Measurements from ENCODE around the gene SPTLC1. TPM values are rescaled to one million over a fixed set of nuclear protein-coding genes. Genes with fewer than 3 reads are reported as not detected.

SPTLC1 gene, protein sequence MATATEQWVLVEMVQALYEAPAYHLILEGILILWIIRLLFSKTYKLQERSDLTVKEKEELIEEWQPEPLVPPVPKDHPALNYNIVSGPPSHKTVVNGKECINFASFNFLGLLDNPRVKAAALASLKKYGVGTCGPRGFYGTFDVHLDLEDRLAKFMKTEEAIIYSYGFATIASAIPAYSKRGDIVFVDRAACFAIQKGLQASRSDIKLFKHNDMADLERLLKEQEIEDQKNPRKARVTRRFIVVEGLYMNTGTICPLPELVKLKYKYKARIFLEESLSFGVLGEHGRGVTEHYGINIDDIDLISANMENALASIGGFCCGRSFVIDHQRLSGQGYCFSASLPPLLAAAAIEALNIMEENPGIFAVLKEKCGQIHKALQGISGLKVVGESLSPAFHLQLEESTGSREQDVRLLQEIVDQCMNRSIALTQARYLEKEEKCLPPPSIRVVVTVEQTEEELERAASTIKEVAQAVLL
- total RNA-seq = 100 to 1,000 TPM in 3 of 4 donors, 10 to 100 TPM in 1; 36.7 to 160 (median 112) TPM

DNA sequence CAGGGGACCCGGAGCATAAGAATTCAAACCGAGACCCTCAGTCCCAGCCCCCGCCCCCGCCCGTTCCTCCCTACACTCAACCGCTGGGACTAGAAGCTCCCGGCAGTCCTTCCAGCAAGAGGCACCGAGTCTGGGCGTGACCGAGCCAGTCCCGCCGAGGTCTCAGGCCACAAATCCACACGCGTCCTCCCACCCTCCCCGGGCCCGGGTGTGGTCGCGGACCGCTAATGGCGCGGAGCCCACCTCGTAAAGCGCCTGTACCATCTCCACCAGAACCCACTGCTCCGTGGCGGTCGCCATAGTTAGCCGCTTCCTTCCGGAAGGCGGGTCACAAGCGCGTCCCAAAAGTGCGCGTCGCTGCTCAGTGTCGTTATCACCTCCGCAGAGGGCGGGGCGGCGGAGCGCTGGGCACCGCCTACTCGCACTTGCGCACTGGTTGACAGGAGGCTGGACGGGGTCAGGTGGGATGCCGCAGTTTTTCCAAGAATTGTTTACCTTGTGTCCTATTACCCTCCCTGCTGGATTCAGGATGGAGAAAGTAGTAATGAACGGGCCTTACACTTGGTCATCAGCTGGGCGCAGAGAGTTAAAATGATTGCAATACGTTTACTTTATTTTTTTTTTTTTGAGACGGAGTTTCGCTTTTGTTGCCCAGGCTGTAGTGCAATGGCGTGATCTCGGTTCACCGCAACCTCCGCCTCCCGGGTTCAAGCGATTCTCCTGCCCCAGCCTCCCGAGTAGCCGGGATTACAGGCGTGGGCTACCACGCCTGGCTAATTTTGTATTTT lies at the start of gene SPTLC1:
Gene SPTLC1 (minus strand): TSS at position 343 of the 788 bp plus-strand sequence. CDS start 43 bp downstream, at position 300.
- WGBS, 2 donors (ENCODE audit: low coverage in 1 of 2) = 0 to 1% methylated on average over 13 to 40 of the region's 60 CpGs
- peak within 1 kb of the TSS; percentile 76 to 91 (median 86) for H3K4me3 ChIP-seq
- H3K27me3 ChIP-seq = no peaks in the 10 kb centered on the region
- peak; percentile 96 for DNase-seq
- H3K27ac ChIP-seq = peak within 1 kb of the TSS; percentile 90 to 96 (median 92)
- in situ Hi-C loops (cut with MboI; ENCODE audit: low pct_ligation_motif_present in 1 of 4, low pct_unique_long_range_greater_than_20kb in 1 of 4, low sequenced_read_pairs in 3 of 4) (no loop called here), intact Hi-C loops (cut with DNase I; ENCODE audit: low total_unique reads) (no loop called here)
- H3K9me3 ChIP-seq = no peaks in the 10 kb centered on the region
- no peak for TF ChIP-seq EP300 (IDR thresholded peaks at IDR 0.05; ENCODE audit: low read depth)
- TF ChIP-seq POLR2A (IDR thresholded peaks at IDR 0.05) = peak; percentile 96
- TF ChIP-seq POLR2AphosphoS5 (IDR thresholded peaks at IDR 0.05) = peak; percentile 97 to 98 (median 97)
- no peak for TF ChIP-seq CTCF (IDR thresholded peaks at IDR 0.05)
- peaks cover 10 to 24% (median 15%) of the 10 kb centered on the region in 4 donors for H3K4me1 ChIP-seq
- H3K36me3 ChIP-seq = peaks cover 0 to 6% (median 2%) of the 10 kb centered on the region in 4 donors

DNA sequence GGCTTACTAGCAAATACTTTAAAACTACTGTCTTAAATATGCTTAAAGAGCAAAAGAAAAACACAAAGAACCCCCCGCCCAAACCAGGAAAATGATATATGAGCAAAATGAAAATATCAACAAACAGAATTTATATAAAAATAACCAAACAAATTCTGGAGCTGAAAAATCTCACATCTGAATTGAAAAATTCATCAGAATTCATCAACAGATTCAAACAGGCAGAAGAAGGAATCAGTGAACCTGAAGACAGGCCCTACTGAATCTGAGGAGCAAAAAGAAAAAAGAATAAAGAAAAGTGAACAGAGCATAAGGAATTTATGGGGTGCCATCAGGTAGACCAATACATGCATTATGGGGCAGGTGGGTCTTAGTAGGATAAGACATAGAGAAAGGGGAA lies 49.8 kb upstream of the SPTLC1 start:
- 89 to 100% methylated on average over 1 of the region's 1 CpG for WGBS, 2 donors (ENCODE audit: low coverage in 1 of 2)
- DNase-seq = no peak
- in situ Hi-C loops (cut with MboI; ENCODE audit: low pct_ligation_motif_present in 1 of 4, low pct_unique_long_range_greater_than_20kb in 1 of 4, low sequenced_read_pairs in 3 of 4) = no loop called here

DNA sequence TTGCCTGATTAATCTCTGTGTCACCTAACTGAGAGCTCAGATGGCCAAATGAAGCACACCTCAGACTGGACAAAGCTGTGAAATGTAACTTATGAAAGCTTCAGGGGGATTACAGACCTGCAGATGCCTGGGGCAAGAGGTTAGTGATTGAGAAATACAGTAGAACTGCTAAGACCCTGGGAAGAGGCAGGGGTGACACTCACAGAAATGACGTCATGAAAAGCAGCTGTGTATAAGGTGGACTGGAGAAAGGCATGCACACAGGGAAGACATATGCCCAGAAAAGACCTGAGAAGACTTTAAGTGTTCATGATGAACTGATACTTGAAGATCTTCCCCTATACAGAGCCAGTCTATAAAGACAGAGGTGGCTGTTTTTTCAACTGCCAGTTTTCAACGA lies 49.3 kb upstream of the SPTLC1 start:
- 81 to 83% methylated on average over 1 to 2 of the region's 2 CpGs for WGBS, 2 donors (ENCODE audit: low coverage in 1 of 2)
- H3K4me1 ChIP-seq = no peaks in the 10 kb centered on the region
- intact Hi-C loops (cut with DNase I; ENCODE audit: low total_unique reads) (no loop called here), in situ Hi-C loops (cut with MboI; ENCODE audit: low pct_ligation_motif_present in 1 of 4, low pct_unique_long_range_greater_than_20kb in 1 of 4, low sequenced_read_pairs in 3 of 4) (no loop called here)
- no peak for DNase-seq
- no peak for TF ChIP-seq POLR2AphosphoS5 (IDR thresholded peaks at IDR 0.05)
- no peak for TF ChIP-seq POLR2A (IDR thresholded peaks at IDR 0.05)
- no peak for TF ChIP-seq EP300 (IDR thresholded peaks at IDR 0.05; ENCODE audit: low read depth)
- no peak for TF ChIP-seq CTCF (IDR thresholded peaks at IDR 0.05)
- H3K27me3 ChIP-seq = no peaks in the 10 kb centered on the region
- H3K27ac ChIP-seq = no peak overlapping the region
- no peaks in the 10 kb centered on the region for H3K36me3 ChIP-seq
- no peaks in the 10 kb centered on the region for H3K9me3 ChIP-seq
- H3K4me3 ChIP-seq = no peak overlapping the region

More for the DNA sequence above, 49.8 kb upstream of the SPTLC1 start:
- H3K4me1 ChIP-seq = no peaks in the 10 kb centered on the region
- TF ChIP-seq POLR2AphosphoS5 (IDR thresholded peaks at IDR 0.05) (no peak), EP300 (IDR thresholded peaks at IDR 0.05; ENCODE audit: low read depth) (no peak), POLR2A (IDR thresholded peaks at IDR 0.05) (no peak), CTCF (IDR thresholded peaks at IDR 0.05) (no peak)
- no peaks in the 10 kb centered on the region for H3K36me3 ChIP-seq
- no peak overlapping the region for H3K4me3 ChIP-seq
- H3K27ac ChIP-seq = no peak overlapping the region
- no peaks in the 10 kb centered on the region for H3K9me3 ChIP-seq
- H3K27me3 ChIP-seq = no peaks in the 10 kb centered on the region
- intact Hi-C loops (cut with DNase I; ENCODE audit: low total_unique reads) = no loop called here

GRCh38 chr9:92163276-92163675 lies 48.1 kb upstream of the SPTLC1 start:
- in situ Hi-C loops (cut with MboI; ENCODE audit: low pct_ligation_motif_present in 1 of 4, low pct_unique_long_range_greater_than_20kb in 1 of 4, low sequenced_read_pairs in 3 of 4) = no loop called here
- intact Hi-C loops (cut with DNase I; ENCODE audit: low total_unique reads) = no loop called here
- Histone ChIP-seq H3K36me3 (no peaks in the 10 kb centered on the region), H3K9me3 (no peaks in the 10 kb centered on the region), H3K4me1 (no peaks in the 10 kb centered on the region), H3K27me3 (no peaks in the 10 kb centered on the region), H3K27ac (no peak overlapping the region), H3K4me3 (no peak overlapping the region)
- WGBS, 2 donors (ENCODE audit: low coverage in 1 of 2) = 76 to 81% methylated on average over 3 to 4 of the region's 4 CpGs
- TF ChIP-seq CTCF (IDR thresholded peaks at IDR 0.05) = no peak
- TF ChIP-seq EP300 (IDR thresholded peaks at IDR 0.05; ENCODE audit: low read depth) = no peak
- no peak for TF ChIP-seq POLR2A (IDR thresholded peaks at IDR 0.05)
- no peak for TF ChIP-seq POLR2AphosphoS5 (IDR thresholded peaks at IDR 0.05)
- no peak for DNase-seq
